Central memory CD8-positive, alpha-beta T cell (primary cell): ENCODE results near the gene SNX4.
"Not testable (repeated sequence)": the region's sequence is repeated elsewhere in the genome, so short reads cannot be mapped to it uniquely, and the experiment has no call there.

Source experiments
- ATAC-seq: fragments of 150-1000 bp; cut with Tn5 transposase; replicated peaks from 2 replicates; pipeline ENCODE4 v1.10.0; 2022; ENCODE audit warnings: mild to moderate bottlenecking, moderate FRiP score, moderate number of reproducible peaks; ENCODE audit not compliant: poor library complexity, severe bottlenecking; ENCODE audit errors: extremely low read depth
- DNase-seq, 2 donors: peaks; one replicate each; pipeline ENCODE4 v3.0.0; 2021; ENCODE audit warnings: low spot score in 2 of 2
- H3K27ac Mint-ChIP-seq: one replicate; pipeline ENCODE4 v1.8.0; 2022; ENCODE audit warnings: low read depth, mild to moderate bottlenecking, moderate library complexity, mixed read lengths
- H3K27me3 Mint-ChIP-seq: one replicate; pipeline ENCODE4 v1.8.0; 2022; ENCODE audit warnings: mixed read lengths
- H3K36me3 Mint-ChIP-seq: one replicate; pipeline ENCODE4 v1.8.0; 2022; ENCODE audit warnings: mild to moderate bottlenecking, moderate library complexity, mixed read lengths; ENCODE audit not compliant: insufficient read depth
- H3K4me1 Mint-ChIP-seq: one replicate; pipeline ENCODE4 v1.8.0; 2022; ENCODE audit warnings: mixed read lengths
- H3K4me3 Mint-ChIP-seq: one replicate; pipeline ENCODE4 v1.8.0; 2022; ENCODE audit warnings: mild to moderate bottlenecking, moderate library complexity, mixed read lengths
- H3K9me3 Mint-ChIP-seq: one replicate; pipeline ENCODE4 v1.8.0; 2022; ENCODE audit warnings: mixed read lengths

SNX4 gene

DNA sequence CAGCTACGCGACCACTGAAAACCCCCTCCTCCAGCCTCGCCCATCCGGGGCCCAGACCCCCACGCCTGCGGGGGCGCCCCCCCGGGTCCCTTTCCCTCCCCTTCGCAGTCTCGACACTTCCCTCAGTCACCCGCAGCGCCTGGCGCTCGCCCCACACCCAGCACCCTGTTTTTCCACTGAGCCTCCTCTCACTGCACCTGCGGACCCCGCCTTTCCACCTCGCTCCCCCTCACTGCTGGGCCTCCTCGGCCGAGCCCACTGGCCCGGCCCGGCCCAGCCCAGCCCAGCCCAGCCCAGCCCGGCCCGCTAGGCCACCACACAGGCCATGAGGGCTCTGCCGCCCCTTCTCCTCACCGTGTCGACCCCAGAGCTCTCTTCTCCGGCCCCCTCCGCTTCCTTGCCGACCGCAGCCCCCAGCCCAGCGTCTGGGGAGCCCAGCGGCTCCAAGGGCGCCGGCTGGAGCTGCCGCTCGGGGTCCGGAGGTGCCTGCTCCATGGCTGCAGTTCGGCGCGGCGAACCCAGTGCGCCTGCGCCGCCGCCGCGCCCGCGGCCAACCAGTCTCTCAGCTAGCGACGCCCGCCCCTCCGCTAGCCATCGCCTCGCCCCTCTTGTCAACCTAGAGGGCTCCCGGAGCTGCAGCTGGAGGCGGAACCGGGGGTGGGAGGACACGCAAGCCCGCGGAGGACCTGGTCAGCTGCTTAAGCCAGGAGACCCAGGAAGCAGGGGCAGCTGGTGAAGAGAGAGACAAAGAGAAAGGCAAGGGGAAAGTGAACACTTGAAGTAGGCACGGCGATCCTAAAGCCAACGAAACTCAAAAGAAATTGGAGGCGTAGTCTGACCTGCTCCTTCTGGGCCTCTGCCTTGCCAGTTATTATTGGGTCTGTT lies at the start of gene SNX4:
SNX4 (minus strand) TSS at position 525 of the 885 bp plus-strand sequence; CDS start at position 495, 30 bp downstream.
- Mint-ChIP-seq H3K4me3 (peak within 1 kb of the TSS; percentile 93), H3K27me3 (no peaks in the 10 kb centered on the region), H3K4me1 (peaks cover 32% of the 10 kb centered on the region), H3K9me3 (no peaks in the 10 kb centered on the region), H3K36me3 (peaks cover 16% of the 10 kb centered on the region), H3K27ac (peak within 1 kb of the TSS; percentile 93)
- peak; percentile 69 for DNase-seq
- peak; percentile 97 for ATAC-seq

DNA sequence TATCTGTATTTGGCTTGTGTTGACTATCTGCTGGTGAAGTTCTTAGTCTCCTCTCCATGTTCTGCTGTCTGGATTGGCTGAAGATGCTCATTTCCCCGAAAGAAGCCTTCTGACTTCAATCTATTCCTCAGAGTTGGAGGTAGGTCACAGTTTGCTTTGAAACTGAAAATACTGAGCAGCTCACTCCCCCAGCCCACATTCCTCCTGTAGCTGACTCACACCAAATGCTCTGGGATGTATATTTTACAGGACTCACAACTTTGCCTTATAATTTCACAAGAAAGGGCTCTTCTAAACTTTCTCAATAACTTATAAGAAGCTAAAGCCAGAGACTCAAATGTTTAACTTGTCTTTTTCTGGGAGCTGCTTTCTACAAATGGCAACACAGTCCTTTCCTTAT lies 36.3 kb upstream of the SNX4 start:
- ATAC-seq (no peak), DNase-seq (no peak)
- Mint-ChIP-seq H3K4me1 (no peaks in the 10 kb centered on the region), H3K27ac (no peak overlapping the region), H3K27me3 (no peaks in the 10 kb centered on the region), H3K9me3 (no peaks in the 10 kb centered on the region), H3K4me3 (no peak overlapping the region), H3K36me3 (peaks cover 32% of the 10 kb centered on the region)

DNA sequence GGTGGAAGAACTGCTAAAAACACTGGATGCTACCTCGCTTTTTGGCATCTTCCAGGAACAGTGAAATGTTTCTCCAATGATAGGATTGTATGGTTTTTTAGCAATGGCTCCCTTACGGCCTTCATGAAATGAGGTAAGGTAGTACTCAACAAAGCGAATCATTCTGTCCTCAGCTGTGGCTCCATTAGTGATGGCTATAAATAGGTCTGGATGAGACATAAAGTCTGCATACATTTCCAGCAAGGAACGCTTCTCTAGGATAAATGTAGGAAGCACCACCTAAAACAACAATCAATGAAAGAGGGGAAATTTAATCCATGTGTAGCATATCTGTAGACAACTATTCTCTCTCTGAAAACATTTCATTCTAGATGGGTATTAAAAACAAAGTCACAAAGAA lies 32.4 kb upstream of the SNX4 start:
- no peaks in the 10 kb centered on the region for H3K4me1 Mint-ChIP-seq

DNA sequence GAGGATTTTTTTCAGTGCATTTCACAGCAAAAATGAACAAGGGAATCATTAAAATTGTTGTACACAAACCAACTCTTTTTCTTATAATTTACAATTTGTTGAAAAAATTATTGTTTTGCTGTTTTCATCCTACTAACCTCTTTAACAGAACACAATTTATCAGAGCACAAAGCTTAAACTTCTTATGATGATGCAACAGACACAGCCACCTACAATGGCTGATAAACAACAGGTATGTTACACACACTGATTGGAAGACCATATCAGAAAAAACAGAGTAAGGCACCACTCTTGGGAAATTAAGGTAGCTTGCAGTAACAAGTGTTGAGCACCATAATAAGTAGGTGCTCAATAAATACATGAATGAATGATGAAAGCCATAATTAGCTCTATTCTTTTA lies 8.9 kb upstream of the SNX4 start:
- H3K9me3 Mint-ChIP-seq = no peaks in the 10 kb centered on the region
- no peaks in the 10 kb centered on the region for H3K27me3 Mint-ChIP-seq
- no peak for ATAC-seq
- no peaks in the 10 kb centered on the region for H3K4me1 Mint-ChIP-seq
- H3K36me3 Mint-ChIP-seq = peaks cover 14% of the 10 kb centered on the region
- H3K4me3 Mint-ChIP-seq = no peak overlapping the region
- H3K27ac Mint-ChIP-seq = no peak overlapping the region
- DNase-seq = no peak

More for the DNA sequence above, 32.4 kb upstream of the SNX4 start:
- Mint-ChIP-seq H3K9me3 (no peaks in the 10 kb centered on the region), H3K4me3 (no peak overlapping the region), H3K36me3 (peaks cover 15% of the 10 kb centered on the region), H3K27ac (no peak overlapping the region), H3K27me3 (no peaks in the 10 kb centered on the region)
- ATAC-seq (no peak), DNase-seq (no peak)

DNA sequence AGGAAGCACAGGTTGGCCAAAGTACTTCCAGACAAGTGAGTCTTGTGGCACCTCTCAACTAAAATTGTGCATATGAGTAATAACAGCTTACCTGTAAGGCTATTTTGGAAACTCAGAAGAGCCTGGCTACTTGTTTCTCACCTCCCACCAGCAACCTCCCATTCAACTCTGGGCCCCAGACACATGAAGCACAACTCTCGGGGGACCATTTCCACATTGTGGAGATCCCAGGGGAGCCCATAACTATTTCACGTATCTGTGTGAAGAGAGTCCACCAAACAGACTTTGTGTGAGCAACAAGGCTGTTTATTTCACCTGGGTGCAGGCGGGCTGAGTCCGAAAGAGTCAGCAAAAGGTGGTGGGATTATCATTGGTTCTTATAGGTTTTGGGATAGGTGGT lies 5.2 kb upstream of the SNX4 start:
- no peak overlapping the region for H3K27ac Mint-ChIP-seq
- peaks cover 3% of the 10 kb centered on the region for H3K4me1 Mint-ChIP-seq
- DNase-seq (no peak), ATAC-seq (no peak)
- H3K4me3 Mint-ChIP-seq = no peak overlapping the region
- H3K36me3 Mint-ChIP-seq = peaks cover 8% of the 10 kb centered on the region
- no peaks in the 10 kb centered on the region for H3K27me3 Mint-ChIP-seq
- no peaks in the 10 kb centered on the region for H3K9me3 Mint-ChIP-seq

DNA sequence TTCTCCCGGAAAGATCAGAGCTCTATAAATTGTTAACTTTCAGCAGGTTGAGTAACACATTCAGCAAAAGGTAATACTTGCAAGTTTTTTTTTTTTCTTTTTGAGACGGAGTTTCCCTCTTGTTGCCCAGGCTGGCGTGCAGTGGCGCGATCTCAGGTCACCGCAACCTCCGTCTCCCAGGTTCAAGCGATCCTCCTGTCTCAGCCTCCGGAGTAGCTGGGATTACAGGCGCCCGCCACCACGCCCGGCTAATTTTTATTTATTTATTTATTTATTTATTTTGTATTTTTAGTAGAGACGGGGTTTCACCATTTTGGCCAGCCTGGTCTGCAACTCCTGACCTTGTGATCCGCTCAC lies 539 bp upstream of the SNX4 start:
- H3K36me3 Mint-ChIP-seq = peaks cover 16% of the 10 kb centered on the region
- H3K27me3 Mint-ChIP-seq = not testable (repeated sequence)

DNA sequence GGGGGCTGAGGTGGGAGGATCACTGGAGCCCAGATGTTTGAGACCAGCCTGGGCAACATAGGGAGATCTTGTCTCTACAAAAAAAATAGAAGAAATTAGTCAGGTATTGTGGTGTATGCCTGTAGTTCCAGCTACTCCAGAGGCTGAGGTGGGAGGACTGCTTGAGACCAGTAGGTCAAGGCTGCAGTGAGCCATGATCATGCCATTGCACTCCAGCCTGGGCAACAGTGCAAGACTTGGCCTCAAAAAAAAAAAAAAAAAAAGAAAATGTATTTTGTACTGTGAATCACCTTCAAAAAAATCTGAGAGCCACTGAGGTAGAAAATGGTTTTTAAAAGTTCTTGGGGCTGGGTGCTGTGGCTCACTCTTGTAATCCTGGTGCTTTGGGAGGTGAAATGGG lies 4.6 kb downstream of the SNX4 start:
- Mint-ChIP-seq H3K27ac (no peak overlapping the region), H3K4me3 (no peak overlapping the region), H3K9me3 (no peaks in the 10 kb centered on the region), H3K36me3 (peaks cover 20% of the 10 kb centered on the region), H3K4me1 (peaks cover 53% of the 10 kb centered on the region), H3K27me3 (no peaks in the 10 kb centered on the region)
- ATAC-seq (no peak), DNase-seq (no peak)

More for the DNA sequence above, 539 bp upstream of the SNX4 start:
- H3K9me3 Mint-ChIP-seq, DNase-seq, ATAC-seq: not testable (repeated sequence)
- Mint-ChIP-seq H3K4me1 (peaks cover 32% of the 10 kb centered on the region), H3K4me3 (peak overlapping the region; percentile 93), H3K27ac (peak overlapping the region; percentile 93)

DNA sequence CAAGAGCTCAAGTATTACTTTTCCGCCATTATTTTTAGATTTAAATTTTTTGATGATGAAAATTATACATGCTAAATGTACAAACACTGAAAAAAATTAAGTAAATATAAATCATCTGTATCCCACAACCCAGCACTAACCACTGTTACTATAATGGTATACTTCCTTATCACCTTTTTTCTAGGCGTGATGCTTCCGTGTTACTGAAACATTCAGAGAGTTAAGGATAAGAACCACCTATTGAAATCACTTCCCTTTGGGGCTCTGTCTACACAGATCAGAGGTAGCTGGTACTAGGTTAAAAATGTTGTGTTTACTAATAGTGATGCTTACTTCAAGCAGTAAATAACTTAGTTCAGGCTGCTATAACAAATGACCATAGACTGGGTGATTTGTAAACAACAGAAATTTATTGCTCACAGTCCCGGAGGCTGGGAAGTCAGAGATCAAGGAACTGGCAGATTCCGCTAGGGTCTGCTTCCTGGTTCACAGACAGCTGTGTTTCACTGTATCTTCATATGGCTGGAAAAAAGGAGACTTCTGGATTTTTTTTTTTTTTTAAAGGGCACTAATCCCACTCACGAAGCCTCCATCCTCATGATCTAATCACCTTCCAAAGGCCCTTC lies 6.4 kb downstream of the SNX4 start:
- Mint-ChIP-seq H3K4me3 (no peak overlapping the region), H3K4me1 (peaks cover 39% of the 10 kb centered on the region), H3K27ac (no peak overlapping the region), H3K27me3 (no peaks in the 10 kb centered on the region), H3K9me3 (no peaks in the 10 kb centered on the region), H3K36me3 (peaks cover 17% of the 10 kb centered on the region)
- DNase-seq = no peak
- no peak for ATAC-seq

DNA sequence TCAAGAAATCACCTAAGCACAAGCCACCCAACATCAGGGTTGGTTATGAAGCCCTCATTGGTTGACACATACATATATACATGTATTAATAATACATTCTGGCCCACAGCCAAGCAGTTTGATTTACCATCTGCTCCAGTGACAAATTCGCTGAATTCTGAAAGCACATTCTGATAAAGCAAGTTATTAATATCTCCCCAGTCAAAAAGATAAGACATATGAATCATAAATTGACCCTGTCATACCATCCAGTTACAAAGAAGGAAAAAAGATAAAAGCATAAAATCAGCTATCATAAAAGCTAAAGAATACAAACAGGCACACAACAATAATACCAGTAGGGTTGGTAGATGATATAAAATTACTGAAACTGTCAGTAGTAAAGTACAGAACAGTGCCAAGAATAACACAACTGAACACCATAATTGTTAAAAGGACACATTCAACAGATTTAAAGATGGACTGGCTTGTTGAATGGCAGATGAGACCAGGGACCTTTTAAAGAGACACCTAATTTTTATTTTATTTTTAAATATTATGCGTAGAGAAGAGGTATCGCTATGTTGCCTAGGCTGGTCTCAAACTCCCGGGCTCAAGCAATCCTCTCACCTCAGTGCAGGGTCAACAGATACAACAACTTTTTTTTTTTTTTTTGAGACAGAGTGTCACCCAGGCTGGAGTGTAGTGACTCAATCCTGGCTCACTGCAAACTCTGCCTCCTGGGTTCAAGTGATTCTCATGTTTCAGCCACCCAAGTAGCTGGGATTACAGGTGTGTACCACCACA lies 7.7 kb downstream of the SNX4 start:
- peaks cover 1% of the 10 kb centered on the region for H3K9me3 Mint-ChIP-seq
- DNase-seq = no peak
- H3K4me3 Mint-ChIP-seq = no peak overlapping the region
- no peaks in the 10 kb centered on the region for H3K27me3 Mint-ChIP-seq
- peaks cover 19% of the 10 kb centered on the region for H3K36me3 Mint-ChIP-seq
- peak; percentile 43 for ATAC-seq
- peak overlapping the region; percentile 2 for H3K27ac Mint-ChIP-seq
- H3K4me1 Mint-ChIP-seq = peaks cover 36% of the 10 kb centered on the region

DNA sequence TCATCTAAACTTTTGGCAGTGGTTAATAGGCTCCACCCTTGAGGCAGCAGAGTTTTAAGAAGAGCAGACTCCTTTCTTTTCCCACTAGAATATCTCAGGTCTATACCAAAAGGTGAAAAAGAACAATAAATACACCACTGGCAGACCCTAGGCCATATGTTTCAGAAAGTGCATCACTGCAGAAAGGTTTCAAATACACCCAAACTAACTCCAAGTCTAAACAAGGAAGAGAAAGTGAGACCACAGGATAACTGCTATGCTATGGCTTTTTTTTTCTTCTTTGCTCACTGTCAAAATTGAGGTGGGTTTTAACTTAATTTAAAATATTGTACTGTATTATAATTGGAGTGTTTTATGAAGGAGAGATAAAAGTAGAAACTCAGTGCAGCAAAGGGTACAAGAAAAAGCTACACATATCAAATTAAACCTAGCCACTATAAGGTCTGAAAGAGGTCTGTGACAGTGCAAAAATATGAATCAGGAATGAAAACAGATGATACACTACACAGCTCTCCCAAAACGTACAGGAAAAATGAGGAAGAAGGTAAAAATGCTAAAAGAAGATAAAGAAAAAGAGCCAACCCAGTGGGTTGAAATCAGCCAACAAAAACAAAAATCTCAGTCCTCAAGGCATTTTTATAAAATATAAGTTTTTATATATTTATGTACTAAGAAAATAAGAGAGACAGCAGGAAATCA lies 8.4 kb downstream of the SNX4 start:
- Mint-ChIP-seq H3K4me3 (no peak overlapping the region), H3K36me3 (peaks cover 21% of the 10 kb centered on the region), H3K27ac (peak overlapping the region; percentile 2), H3K4me1 (peaks cover 30% of the 10 kb centered on the region), H3K27me3 (no peaks in the 10 kb centered on the region), H3K9me3 (peaks cover 6% of the 10 kb centered on the region)
- DNase-seq = no peak
- ATAC-seq = no peak

DNA sequence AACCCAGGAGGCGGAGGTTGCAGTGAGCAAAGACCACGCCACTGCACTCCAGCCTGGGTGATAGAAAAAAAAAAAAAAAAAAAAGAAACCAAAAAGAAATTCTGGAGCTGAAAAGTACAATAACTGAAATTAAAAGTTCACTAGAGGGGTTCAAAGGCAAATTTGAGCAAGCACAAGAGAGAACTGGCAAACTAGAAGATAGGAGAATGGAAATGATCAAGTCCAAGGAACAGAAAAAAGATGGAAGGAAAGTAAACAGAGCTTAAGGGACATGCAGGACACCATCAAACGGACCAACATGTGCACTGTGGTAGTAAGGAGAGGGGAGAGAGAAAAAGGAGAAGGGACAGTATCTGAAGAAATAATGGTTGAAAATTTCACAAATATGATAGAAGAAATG lies 12.9 kb downstream of the SNX4 start:
- ATAC-seq (no peak), DNase-seq (no peak)
- H3K9me3 Mint-ChIP-seq = peaks cover 6% of the 10 kb centered on the region
- H3K4me1 Mint-ChIP-seq = peaks cover 25% of the 10 kb centered on the region
- H3K27ac Mint-ChIP-seq = no peak overlapping the region
- no peak overlapping the region for H3K4me3 Mint-ChIP-seq
- H3K36me3 Mint-ChIP-seq = peaks cover 35% of the 10 kb centered on the region
- no peaks in the 10 kb centered on the region for H3K27me3 Mint-ChIP-seq

DNA sequence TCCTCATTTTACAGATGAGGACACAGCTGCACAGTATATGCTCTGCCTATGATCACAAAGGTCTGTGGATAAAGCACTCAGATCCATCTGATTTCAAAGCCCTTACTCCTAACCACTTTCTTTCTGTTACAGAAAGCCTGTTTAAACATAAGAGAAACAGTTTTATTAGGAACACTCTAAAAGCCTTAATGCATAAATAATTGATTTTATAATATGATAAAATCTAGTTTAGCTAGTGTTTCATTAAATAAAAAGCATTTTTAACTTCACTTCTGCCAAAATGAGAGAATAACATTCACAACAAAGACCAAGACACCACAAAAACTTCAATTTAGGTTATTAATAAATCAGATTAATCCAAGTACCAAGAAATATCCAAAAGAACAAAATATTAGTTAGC lies 21.4 kb downstream of the SNX4 start:
- no peak for ATAC-seq
- H3K4me3 Mint-ChIP-seq = no peak overlapping the region
- no peaks in the 10 kb centered on the region for H3K9me3 Mint-ChIP-seq
- peaks cover 50% of the 10 kb centered on the region for H3K36me3 Mint-ChIP-seq
- no peaks in the 10 kb centered on the region for H3K27me3 Mint-ChIP-seq
- H3K4me1 Mint-ChIP-seq = no peaks in the 10 kb centered on the region
- H3K27ac Mint-ChIP-seq = no peak overlapping the region
- no peak for DNase-seq
